CD4-positive, alpha-beta T cell treated with Interleukin-4 for 1 hour (primary cell): ENCODE results near the gene CHL1.
"Not testable (repeated sequence)": the region's sequence is repeated elsewhere in the genome, so short reads cannot be mapped to it uniquely, and the experiment has no call there.

Experiments used
- DNase-seq, 2 donors: peaks; one replicate each; pipeline ENCODE4 v3.0.0-alpha.2; 2020 to 2022

CHL1 gene

GRCh38 chr3:339351-339750 is 142.8 kb downstream of the CHL1 start:
- DNase-seq: no peak

- no peak for DNase-seq
Measured at GRCh38 chr3:341998-342397, 145.4 kb downstream of the CHL1 start.

GRCh38 chr3:346186-346585 is 149.6 kb downstream of the CHL1 start:
- no peak for DNase-seq

GRCh38 chr3:347581-347980 is 151.0 kb downstream of the CHL1 start:
- DNase-seq: no peak

GRCh38 chr3:350871-351371 is 154.4 kb downstream of the CHL1 start:
- DNase-seq: no peak

- no peak for DNase-seq
Measured at GRCh38 chr3:352599-352998, 156.0 kb downstream of the CHL1 start.

- DNase-seq: no peak
Measured at GRCh38 chr3:353191-353739, 156.7 kb downstream of the CHL1 start.

- DNase-seq: peak in 1 of 2 donors; percentile 23
Measured at GRCh38 chr3:354432-354831, 157.9 kb downstream of the CHL1 start.

- DNase-seq: no peak
Measured at GRCh38 chr3:355622-356021, 159.1 kb downstream of the CHL1 start.

- no peak for DNase-seq
Measured at GRCh38 chr3:356952-357351, 160.4 kb downstream of the CHL1 start.

- DNase-seq: no peak
Measured at GRCh38 chr3:359672-360071, 163.1 kb downstream of the CHL1 start.

GRCh38 chr3:362681-363338 is 166.2 kb downstream of the CHL1 start:
- DNase-seq: no peak

- no peak for DNase-seq
Measured at GRCh38 chr3:364287-364686, 167.7 kb downstream of the CHL1 start.

GRCh38 chr3:365268-365667 is 168.7 kb downstream of the CHL1 start:
- DNase-seq: no peak

- not testable (repeated sequence) for DNase-seq
Measured at GRCh38 chr3:366253-366652, 169.7 kb downstream of the CHL1 start.

GRCh38 chr3:373193-373779 is 176.7 kb downstream of the CHL1 start:
- no peak for DNase-seq

GRCh38 chr3:374459-374858 is 177.9 kb downstream of the CHL1 start:
- DNase-seq: no peak

GRCh38 chr3:377158-377561 is 180.6 kb downstream of the CHL1 start:
- no peak for DNase-seq

- DNase-seq: no peak
Measured at GRCh38 chr3:380801-381200, 184.2 kb downstream of the CHL1 start.

GRCh38 chr3:385151-385550 is 188.6 kb downstream of the CHL1 start:
- DNase-seq: no peak

- no peak for DNase-seq
Measured at GRCh38 chr3:394775-395174, 198.2 kb downstream of the CHL1 start.

GRCh38 chr3:396293-396692 is 199.7 kb downstream of the CHL1 start:
- DNase-seq: no peak

- DNase-seq: no peak
Measured at GRCh38 chr3:399647-400046, 203.1 kb downstream of the CHL1 start.

GRCh38 chr3:403826-404225 is 207.3 kb downstream of the CHL1 start:
- no peak for DNase-seq

- no peak for DNase-seq
Measured at GRCh38 chr3:409011-409410, 212.4 kb downstream of the CHL1 start.
